HG02840 (cell line): ENCODE data around the gene LMAN2.

Experiments
- ATAC-seq: cut with Tn5 transposase; IDR thresholded peaks from one replicate; pipeline ENCODE4 v1.9.1; 2021; ENCODE audit warnings: mild to moderate bottlenecking, moderate library complexity, moderate number of reproducible peaks; ENCODE audit not compliant: unreplicated experiment, low FRiP score

The LMAN2 gene

GRCh38 chr5:177329883-177330282 lies 21.6 kb downstream of the LMAN2 start:
- no peak for ATAC-seq

- ATAC-seq, result no peak
Observed at GRCh38 chr5:177328545-177329231, 22.8 kb downstream of the LMAN2 start.

- no peak for ATAC-seq
Observed at GRCh38 chr5:177327539-177328522, 23.6 kb downstream of the LMAN2 start.

GRCh38 chr5:177325868-177326381 lies 25.5 kb downstream of the LMAN2 start:
- no peak for ATAC-seq

GRCh38 chr5:177320879-177321278 lies 30.6 kb downstream of the LMAN2 start:
- no peak for ATAC-seq

GRCh38 chr5:177319913-177320588 lies 31.4 kb downstream of the LMAN2 start:
- no peak for ATAC-seq

- no peak for ATAC-seq
Observed at GRCh38 chr5:177317959-177318377, 33.5 kb downstream of the LMAN2 start.

- no peak for ATAC-seq
Observed at GRCh38 chr5:177316005-177316404, 35.5 kb downstream of the LMAN2 start.

- ATAC-seq, result no peak
Observed at GRCh38 chr5:177315411-177315810, 36.1 kb downstream of the LMAN2 start.

- no peak for ATAC-seq
Observed at GRCh38 chr5:177314376-177315342, 36.8 kb downstream of the LMAN2 start.

GRCh38 chr5:177313561-177314259 lies 37.8 kb downstream of the LMAN2 start:
- ATAC-seq, result no peak

- peak; percentile 25 for ATAC-seq
Observed at GRCh38 chr5:177312649-177313181, 38.8 kb downstream of the LMAN2 start.

GRCh38 chr5:177311723-177312648 lies 39.5 kb downstream of the LMAN2 start, which contains the start of gene MXD3:
Gene MXD3 (minus strand): TSS chr5:177311898. CDS start chr5:177311830, 68 bp downstream.
- peak; percentile 74 for ATAC-seq

GRCh38 chr5:177311392-177311722 lies 40.1 kb downstream of the LMAN2 start:
- ATAC-seq, result no peak

GRCh38 chr5:177310757-177311391 lies 40.6 kb downstream of the LMAN2 start:
- peak; percentile 35 for ATAC-seq

- no peak for ATAC-seq
Observed at GRCh38 chr5:177310332-177310731, 41.1 kb downstream of the LMAN2 start.
